Measurements from ENCODE around the gene STIP1. TPM values are rescaled to one million over a fixed set of nuclear protein-coding genes. Genes with fewer than 3 reads are reported as not detected.

STIP1 gene
- total RNA-seq, 1 donor from 2014 or later, result 97.4 TPM

DNA sequence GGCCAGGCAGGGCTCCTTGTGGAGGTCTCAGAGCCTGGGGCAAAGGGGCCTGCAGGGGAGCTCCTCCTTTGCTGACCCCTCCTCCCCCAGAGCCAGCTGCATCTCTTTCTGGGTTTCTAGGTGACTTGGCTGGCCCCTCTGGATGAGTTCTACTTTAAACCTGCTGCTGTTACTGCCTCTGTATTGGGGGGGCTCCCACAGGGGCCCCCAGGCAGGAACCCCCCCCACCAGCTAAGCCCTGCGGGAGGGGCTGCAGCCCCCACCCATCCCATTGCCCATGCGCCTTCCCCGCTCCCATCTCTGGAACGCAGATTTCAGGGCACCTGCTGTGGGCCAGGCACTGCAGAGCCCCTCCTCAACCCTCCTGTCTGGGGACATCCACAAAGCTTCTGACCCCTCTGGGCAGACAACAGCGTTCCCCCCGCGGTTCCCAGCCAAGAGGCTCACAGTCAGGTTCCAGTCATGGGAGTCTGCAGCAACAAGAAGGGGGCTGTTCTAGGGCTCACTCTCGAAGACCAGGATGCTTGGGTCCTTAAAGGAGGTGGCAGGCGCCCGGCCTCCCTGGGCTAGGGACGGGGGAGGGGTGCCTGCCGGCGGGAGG, 64.5 kb downstream of the STIP1 start:
- H3K36me3 ChIP-seq, result peaks cover 12% of the 10 kb centered on the region
- intact Hi-C loops (cut with micrococcal nuclease), result no loop called here
- no peaks in the 10 kb centered on the region for H3K9me3 ChIP-seq (replicated peaks)
- no peaks in the 10 kb centered on the region for H3K27me3 ChIP-seq (ENCODE audit: low read depth)
- H3K27ac ChIP-seq (replicated peaks), result peak overlapping the region; percentile 84
- H3K4me1 ChIP-seq, result peaks cover 56% of the 10 kb centered on the region
- H3K4me3 ChIP-seq, result peak overlapping the region; percentile 88
- no peak for DNase-seq
- TF ChIP-seq, protein P1, sequence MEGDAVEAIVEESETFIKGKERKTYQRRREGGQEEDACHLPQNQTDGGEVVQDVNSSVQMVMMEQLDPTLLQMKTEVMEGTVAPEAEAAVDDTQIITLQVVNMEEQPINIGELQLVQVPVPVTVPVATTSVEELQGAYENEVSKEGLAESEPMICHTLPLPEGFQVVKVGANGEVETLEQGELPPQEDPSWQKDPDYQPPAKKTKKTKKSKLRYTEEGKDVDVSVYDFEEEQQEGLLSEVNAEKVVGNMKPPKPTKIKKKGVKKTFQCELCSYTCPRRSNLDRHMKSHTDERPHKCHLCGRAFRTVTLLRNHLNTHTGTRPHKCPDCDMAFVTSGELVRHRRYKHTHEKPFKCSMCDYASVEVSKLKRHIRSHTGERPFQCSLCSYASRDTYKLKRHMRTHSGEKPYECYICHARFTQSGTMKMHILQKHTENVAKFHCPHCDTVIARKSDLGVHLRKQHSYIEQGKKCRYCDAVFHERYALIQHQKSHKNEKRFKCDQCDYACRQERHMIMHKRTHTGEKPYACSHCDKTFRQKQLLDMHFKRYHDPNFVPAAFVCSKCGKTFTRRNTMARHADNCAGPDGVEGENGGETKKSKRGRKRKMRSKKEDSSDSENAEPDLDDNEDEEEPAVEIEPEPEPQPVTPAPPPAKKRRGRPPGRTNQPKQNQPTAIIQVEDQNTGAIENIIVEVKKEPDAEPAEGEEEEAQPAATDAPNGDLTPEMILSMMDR (IDR thresholded peaks at IDR 0.05; ENCODE audit: borderline replicate concordance), result no peak

DNA sequence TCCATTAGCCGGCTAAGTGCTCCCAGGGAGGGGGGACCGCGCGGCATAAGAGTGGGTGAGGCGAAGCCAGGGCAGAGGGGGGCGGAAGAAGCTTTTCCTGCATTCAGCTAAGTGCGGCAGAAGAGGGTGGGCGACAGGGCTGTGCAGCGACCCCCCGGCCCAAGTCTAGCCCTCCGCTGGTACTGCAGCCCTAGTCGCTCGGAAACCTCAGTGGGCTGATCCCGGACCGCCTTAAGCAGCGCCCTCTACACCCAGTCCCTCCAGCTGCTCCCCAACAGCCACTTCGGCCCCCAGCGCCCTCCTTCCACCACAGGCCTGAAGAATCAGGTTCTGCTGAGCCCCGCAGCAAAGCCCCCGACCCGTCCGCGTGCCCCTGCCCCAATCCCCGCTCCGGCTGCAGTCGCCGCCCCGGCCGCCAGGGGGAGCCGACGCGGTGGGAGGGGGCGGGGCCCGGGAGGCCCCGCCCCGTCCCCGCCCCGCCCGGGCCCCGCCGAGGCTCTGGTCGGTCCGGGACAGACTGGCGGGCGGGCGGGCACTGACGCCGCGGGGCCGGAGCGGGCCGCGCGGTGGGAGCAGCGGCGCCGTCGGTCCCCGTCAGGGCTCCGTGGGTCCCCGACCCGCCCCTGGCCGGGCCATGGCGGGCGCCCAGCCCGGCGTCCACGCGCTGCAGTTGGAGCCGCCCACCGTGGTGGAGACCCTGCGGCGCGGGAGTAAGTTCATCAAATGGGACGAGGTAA, 65.2 kb downstream of the STIP1 start, which contains the start of gene PLCB3:
TSS of gene PLCB3 (plus strand) at position 515 of the 737 bp plus-strand sequence. CDS start at position 635, 120 bp downstream.
- peaks cover 49% of the 10 kb centered on the region for H3K4me1 ChIP-seq
- H3K27me3 ChIP-seq (ENCODE audit: low read depth), result no peaks in the 10 kb centered on the region
- TF ChIP-seq, protein P1 (IDR thresholded peaks at IDR 0.05; ENCODE audit: borderline replicate concordance), result peak; percentile 85
- peak; percentile 52 for DNase-seq
- H3K9me3 ChIP-seq (replicated peaks), result no peaks in the 10 kb centered on the region
- peak within 1 kb of the TSS; percentile 84 for H3K27ac ChIP-seq (replicated peaks)
- peaks cover 19% of the 10 kb centered on the region for H3K36me3 ChIP-seq
- intact Hi-C loops (cut with micrococcal nuclease), result no loop called here
- peak within 1 kb of the TSS; percentile 88 for H3K4me3 ChIP-seq

DNA sequence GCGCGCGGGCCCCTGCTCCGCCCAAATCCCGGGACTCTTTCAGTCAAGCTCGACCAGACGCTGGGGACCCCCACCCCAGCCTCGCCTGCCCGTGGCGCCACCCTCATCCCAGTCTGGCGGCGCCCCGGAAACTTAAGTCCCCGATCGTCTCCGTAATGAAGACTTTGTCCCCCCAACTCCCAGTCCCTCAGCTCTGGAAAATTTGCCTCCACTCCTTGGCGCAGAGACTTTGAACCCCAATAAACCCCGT, 65.7 kb downstream of the STIP1 start:
- Histone ChIP-seq H3K27me3 (ENCODE audit: low read depth) (no peaks in the 10 kb centered on the region), H3K9me3 (replicated peaks) (no peaks in the 10 kb centered on the region), H3K4me3 (peak overlapping the region; percentile 88), H3K27ac (replicated peaks) (peak overlapping the region; percentile 84), H3K36me3 (peaks cover 24% of the 10 kb centered on the region), H3K4me1 (peaks cover 48% of the 10 kb centered on the region)
- intact Hi-C loops (cut with micrococcal nuclease), result no loop called here
- DNase-seq, result no peak
- TF ChIP-seq, protein P1 (IDR thresholded peaks at IDR 0.05; ENCODE audit: borderline replicate concordance), result no peak

DNA sequence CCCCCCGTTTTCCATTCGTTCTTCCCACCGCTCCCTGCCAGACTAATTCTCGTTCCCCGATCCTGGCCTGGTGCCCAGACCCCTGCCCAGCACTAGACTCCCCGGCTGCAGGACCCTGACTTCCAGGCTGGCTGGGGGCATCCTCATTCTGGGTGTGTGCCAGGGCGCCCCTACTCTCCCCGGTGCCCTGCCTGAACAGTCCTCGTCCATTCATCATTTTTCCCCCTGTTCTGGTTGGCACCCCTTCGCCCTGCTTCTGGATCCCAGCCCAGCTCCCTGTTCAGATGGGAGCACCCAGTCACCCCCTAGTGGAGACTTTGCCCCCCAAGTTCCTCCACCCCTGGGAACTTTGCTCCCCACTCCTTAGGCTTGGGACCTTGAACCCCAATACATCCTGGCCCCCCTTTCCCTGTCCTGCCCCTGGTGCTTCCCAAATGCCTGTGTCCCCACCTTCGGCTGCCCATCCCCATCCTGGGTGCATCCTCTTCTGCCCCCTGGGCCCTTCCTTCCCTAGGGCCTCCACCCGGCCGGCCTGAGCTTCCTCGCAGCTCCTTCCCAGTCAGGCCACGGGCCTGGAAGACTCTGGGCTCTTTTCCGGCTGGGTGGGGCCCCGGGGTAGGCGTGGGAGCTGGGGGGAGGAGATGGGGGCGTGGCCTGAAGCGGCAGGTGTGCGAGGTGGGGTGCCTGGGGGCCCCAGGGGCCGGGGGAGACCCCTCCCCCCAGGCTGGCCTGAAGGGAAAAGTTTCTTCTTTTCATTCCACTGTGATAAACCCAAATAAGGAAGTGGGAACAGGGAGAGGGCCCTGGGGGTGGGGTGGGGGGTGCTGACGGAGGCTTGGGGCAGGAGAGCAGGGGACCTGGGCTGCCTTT, 66.3 kb downstream of the STIP1 start:
- peaks cover 43% of the 10 kb centered on the region for H3K4me1 ChIP-seq
- H3K36me3 ChIP-seq, result peaks cover 29% of the 10 kb centered on the region
- H3K9me3 ChIP-seq (replicated peaks), result no peaks in the 10 kb centered on the region
- TF ChIP-seq, protein P1 (IDR thresholded peaks at IDR 0.05; ENCODE audit: borderline replicate concordance), result no peak
- peak overlapping the region; percentile 88 for H3K4me3 ChIP-seq
- peak overlapping the region; percentile 84 for H3K27ac ChIP-seq (replicated peaks)
- intact Hi-C loops (cut with micrococcal nuclease), result no loop called here
- H3K27me3 ChIP-seq (ENCODE audit: low read depth), result no peaks in the 10 kb centered on the region
- peak; percentile 53 for DNase-seq

DNA sequence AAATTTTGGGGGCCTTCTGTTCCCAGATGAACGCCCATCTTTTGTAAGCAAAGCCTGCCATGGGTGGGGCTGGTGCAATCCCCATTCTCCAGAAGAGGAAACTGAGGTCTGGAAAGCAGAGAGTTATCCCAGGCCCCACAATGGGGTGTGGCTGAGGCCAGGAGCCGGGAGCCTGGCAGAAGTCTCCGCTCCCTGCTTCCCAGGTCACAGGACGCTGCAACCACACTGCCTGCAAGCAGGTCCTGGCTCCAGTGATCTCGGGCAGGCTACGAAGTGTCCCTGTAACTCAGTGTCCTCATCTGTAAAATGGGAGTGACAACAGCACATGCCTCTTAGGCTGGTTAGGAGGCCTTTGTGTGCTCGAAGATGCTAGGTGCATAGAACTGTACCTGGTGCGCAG, 67.1 kb downstream of the STIP1 start:
- TF ChIP-seq, protein P1 (IDR thresholded peaks at IDR 0.05; ENCODE audit: borderline replicate concordance), result no peak
- Histone ChIP-seq H3K27ac (replicated peaks) (peak overlapping the region; percentile 84), H3K4me1 (peaks cover 36% of the 10 kb centered on the region), H3K9me3 (replicated peaks) (no peaks in the 10 kb centered on the region), H3K36me3 (peaks cover 36% of the 10 kb centered on the region), H3K27me3 (ENCODE audit: low read depth) (no peaks in the 10 kb centered on the region), H3K4me3 (peak overlapping the region; percentile 88)
- intact Hi-C loops (cut with micrococcal nuclease), result no loop called here
- DNase-seq, result no peak
